LNCaP clone FGC (cell line): ENCODE measurements around the gene EPHA4.

Experiments used
- DNase-seq: peaks from one replicate; pipeline ENCODE4 v3.0.0-alpha.2; 2011; ENCODE audit warnings: low read depth
- H3K4me3 ChIP-seq: 2 replicates; pipeline ENCODE4 v1.5.1; 2011; ENCODE audit warnings: mild to moderate bottlenecking, low read depth, low read length, control low read depth
- TF ChIP-seq, protein P1 (sequence below): IDR thresholded peaks from 2 replicates; pipeline ENCODE4 v1.5.1; 2012; ENCODE audit warnings: mild to moderate bottlenecking; ENCODE audit not compliant: control insufficient read depth, insufficient read depth; ENCODE audit errors: extremely low read depth

EPHA4 gene

DNA sequence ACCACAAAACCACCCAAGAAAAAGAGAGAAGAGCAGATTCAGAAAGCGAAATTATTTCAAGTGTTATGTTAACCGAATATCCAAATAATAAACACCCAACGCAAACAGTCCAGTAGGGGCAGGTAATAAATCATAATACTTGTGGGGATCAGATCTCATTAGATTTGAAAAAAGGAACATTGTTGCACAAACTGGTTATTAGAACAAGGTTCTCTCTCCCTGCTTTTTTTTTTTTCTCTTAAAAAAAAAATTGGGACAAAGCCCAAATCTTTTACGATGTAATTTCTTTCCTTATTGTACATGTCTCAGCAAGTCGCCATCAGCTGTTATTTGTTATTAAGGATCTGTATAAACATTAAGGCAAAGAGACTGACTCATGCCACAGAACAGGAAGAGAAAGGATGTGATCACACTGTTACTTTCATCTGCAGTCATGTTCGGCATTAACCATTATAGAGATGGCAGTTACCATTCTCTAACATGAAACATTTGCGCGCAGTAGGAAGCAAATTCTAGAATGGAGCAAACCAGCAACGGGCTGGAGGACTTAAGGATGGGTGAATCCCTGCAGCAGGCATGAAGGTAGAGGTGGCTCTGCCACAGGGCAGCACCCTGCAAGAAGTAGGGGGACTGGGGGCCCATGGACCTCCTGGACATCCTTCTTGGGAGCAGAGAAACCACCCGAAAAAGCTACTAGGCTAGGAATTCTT lies 42.0 kb downstream of the EPHA4 start:
- DNase-seq: peak; percentile 82
- no peak overlapping the region for H3K4me3 ChIP-seq
- TF ChIP-seq, protein P1, sequence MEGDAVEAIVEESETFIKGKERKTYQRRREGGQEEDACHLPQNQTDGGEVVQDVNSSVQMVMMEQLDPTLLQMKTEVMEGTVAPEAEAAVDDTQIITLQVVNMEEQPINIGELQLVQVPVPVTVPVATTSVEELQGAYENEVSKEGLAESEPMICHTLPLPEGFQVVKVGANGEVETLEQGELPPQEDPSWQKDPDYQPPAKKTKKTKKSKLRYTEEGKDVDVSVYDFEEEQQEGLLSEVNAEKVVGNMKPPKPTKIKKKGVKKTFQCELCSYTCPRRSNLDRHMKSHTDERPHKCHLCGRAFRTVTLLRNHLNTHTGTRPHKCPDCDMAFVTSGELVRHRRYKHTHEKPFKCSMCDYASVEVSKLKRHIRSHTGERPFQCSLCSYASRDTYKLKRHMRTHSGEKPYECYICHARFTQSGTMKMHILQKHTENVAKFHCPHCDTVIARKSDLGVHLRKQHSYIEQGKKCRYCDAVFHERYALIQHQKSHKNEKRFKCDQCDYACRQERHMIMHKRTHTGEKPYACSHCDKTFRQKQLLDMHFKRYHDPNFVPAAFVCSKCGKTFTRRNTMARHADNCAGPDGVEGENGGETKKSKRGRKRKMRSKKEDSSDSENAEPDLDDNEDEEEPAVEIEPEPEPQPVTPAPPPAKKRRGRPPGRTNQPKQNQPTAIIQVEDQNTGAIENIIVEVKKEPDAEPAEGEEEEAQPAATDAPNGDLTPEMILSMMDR: no peak

DNA sequence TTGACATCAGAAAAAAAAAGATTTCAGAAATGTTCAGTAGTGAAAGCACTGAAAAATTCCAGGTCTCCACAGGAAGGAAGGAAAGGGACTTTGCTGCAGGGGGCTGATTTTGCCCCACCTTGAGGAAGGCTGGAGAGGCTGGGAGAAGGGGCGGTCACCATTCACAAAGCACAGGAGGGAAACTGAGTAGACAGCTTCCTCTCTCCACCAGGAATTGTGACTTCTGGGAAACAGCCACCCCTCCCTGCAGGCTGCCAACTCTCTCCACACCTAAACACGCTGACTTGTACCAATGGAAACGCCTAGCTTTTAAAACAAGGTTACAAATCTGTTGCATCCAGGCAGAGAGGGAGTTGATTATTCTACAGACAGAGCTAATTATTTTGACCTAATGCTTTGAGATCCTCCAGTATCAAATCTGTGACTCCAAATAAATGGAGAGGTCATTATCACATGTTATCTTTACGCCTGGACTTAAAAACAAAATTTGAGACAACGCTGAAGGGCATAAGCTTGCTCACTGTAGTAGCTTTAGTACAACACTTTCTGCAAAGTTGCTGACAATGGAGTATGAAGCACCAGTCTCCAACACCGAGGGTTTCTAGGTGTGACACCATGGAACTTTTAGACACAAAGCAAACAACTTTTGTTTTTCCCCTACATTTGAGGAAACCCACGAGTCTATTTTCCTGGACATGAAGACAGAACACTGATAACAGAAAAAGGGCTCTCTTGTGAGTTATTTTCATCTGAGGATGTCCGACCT lies 42.7 kb downstream of the EPHA4 start:
- TF ChIP-seq, protein P1: no peak
- DNase-seq: no peak
- H3K4me3 ChIP-seq: no peak overlapping the region

DNA sequence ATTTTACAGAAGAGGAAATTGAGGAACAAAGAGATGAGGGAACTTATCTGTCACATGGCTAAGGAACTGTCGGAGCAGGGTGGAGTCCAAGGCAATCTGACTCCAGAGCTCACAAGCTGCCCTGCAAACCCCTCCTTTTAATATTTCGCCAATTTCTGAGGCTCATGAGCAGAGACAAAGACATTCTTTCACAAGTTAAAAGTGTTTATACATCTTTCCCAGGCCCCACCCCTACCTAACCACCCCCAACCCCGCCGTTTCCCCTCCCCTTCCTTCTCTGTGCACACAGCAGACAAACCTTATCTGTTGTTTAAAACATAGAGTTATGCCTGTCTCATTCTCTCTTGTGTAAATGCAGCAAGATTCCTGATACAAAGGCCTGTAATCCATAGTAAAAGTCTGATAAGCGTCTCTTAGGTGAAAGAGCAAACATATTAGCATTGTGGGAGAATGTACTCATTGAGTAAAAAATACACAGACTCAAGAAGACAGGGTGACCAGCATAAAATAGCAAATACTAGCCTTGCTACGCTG lies 44.3 kb downstream of the EPHA4 start:
- no peak for DNase-seq
- TF ChIP-seq, protein P1: no peak
- H3K4me3 ChIP-seq: no peak overlapping the region

DNA sequence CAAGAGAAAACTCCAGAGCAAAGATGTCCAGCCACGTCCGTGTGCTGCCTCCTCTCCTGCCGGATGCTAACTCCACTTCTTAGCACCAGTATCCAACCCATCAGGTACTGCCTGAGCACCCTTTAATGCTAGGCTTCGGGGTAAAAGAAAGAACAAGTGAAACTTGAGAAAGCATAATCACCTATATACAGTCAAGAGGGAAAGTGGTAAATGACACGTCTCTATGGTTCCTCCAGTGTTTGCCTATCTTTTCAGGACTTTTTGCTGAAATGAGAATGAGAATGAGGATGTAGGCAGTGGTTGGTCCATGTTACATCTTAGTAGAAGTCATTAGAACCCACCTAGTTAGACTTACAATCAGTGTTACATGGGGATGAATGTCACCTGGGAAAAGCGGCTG lies 47.9 kb downstream of the EPHA4 start:
- no peak for DNase-seq
- H3K4me3 ChIP-seq: no peak overlapping the region
- TF ChIP-seq, protein P1: no peak

DNA sequence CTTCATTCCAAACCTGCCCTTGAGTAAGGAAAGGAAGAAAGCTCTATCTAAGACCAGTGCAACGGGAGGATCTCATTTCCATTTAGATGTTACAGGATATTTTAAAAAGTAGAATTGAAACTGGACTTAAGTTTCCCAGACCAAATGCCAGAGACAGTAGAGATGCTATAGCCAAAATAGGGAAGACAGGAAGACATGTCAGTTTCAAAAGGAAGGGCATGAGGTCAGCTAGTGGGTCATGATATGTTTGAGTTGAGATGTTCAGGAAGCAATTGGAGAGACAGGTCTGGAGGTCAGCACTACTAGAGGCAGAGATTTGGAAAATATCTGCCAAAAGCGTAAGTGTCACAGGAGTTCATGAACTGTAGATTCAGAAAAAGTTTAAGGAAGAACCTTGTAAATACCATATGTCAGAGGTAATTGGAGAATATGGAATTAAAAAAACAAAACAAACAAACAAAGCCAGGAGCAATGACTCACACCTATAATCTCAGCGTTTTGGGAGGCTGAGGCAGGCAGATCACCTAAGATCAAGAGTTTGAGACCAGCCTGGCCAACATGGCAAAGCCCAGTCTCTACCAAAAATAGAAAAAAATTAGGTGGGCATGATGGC lies 50.8 kb downstream of the EPHA4 start:
- TF ChIP-seq, protein P1: no peak
- H3K4me3 ChIP-seq: no peak overlapping the region
- DNase-seq: no peak

DNA sequence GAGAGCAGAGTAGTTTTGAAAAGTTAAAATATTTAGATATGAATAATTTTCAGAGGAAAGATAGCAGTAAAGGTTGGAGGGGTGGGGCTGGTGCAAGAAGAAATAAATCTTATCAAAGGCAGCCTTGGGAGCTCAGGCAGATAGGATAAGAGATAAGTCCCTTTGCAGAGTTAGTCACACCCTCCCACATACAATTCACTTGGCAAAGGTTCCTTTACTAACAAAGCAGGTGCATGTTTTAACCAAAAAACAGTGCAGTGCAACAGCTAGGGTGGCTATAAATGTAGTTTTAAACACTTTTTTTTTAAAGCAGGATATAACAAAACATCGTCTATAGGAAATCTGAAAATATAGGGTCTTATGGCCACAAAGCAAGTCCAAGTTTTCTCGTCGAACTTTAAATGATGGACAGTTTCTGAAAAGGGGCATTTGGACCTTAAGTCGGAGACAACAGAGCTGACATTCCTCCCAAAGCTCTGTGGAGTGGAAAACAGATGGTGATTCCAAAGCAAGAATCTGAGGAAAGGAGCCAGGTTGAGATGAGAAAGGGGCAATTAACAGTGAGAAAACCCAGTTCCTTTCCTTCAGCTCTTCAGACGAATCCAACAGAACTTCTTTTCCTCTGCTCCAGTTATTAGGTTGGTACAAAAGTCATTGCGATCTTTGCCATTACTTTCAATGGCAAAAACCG lies 53.0 kb downstream of the EPHA4 start:
- TF ChIP-seq, protein P1: no peak
- no peak overlapping the region for H3K4me3 ChIP-seq
- DNase-seq: no peak
